Liver (tissue), 9 donors: ENCODE measurements around the gene TNIP1. TPM values are rescaled to one million over a fixed set of nuclear protein-coding genes. Genes with fewer than 3 reads are reported as not detected.

Experiments used
- DNase-seq: peaks from one replicate; pipeline ENCODE4 v3.0.0-alpha.2; 2017; ENCODE audit warnings: low spot score
- H3K27ac ChIP-seq, 2 donors: one replicate each; pipeline ENCODE4 v1.7.0; 2013; ENCODE audit warnings: inconsistent platforms in 2 of 2, low read length in 2 of 2, control low read depth in 1 of 2, low read depth in 1 of 2, mild to moderate bottlenecking in 1 of 2
- H3K27me3 ChIP-seq, 4 donors: one replicate each; pipeline versions ENCODE4 v1.6.1 to v1.7.0; 2013; ENCODE audit warnings: low read length in 3 of 4, inconsistent platforms in 1 of 4, mild to moderate bottlenecking in 1 of 4, moderate library complexity in 1 of 4; ENCODE audit not compliant: control insufficient read depth in 4 of 4, insufficient read depth in 4 of 4
- H3K36me3 ChIP-seq, 4 donors: one replicate each; pipeline versions ENCODE4 v1.6.1 to v1.7.0; 2013; ENCODE audit warnings: low read length in 3 of 4, mild to moderate bottlenecking in 3 of 4, low read depth in 1 of 4, moderate library complexity in 1 of 4; ENCODE audit not compliant: control insufficient read depth in 4 of 4, insufficient read depth in 3 of 4
- H3K4me1 ChIP-seq, 4 donors: one replicate each; pipeline versions ENCODE4 v1.6.1 to v1.7.0; 2013; ENCODE audit warnings: low read length in 3 of 4, mild to moderate bottlenecking in 3 of 4, moderate library complexity in 1 of 4; ENCODE audit not compliant: control insufficient read depth in 4 of 4, insufficient read depth in 4 of 4
- H3K4me3 ChIP-seq, 3 donors: one replicate each; pipeline versions ENCODE4 v1.6.1 to v1.7.0; 2013; ENCODE audit warnings: low read length in 3 of 3, control low read depth in 1 of 3, low read depth in 1 of 3, mild to moderate bottlenecking in 1 of 3
- H3K9ac ChIP-seq, 2 donors: one replicate each; pipeline ENCODE4 v1.7.0; 2013; ENCODE audit warnings: low read length in 2 of 2, mild to moderate bottlenecking in 2 of 2, moderate library complexity in 2 of 2, control low read depth in 1 of 2, low read depth in 1 of 2
- H3K9me3 ChIP-seq, 4 donors: one replicate each; pipeline versions ENCODE4 v1.6.1 to v1.7.0; 2013; ENCODE audit warnings: low read length in 3 of 4; ENCODE audit not compliant: control insufficient read depth in 4 of 4
- EGR1 ChIP-seq, 2 donors: IDR thresholded peaks; 2 replicates each; pipeline ENCODE4 v1.6.1; 2016 to 2018; ENCODE audit warnings: antibody characterized with exemption in 2 of 2, low read depth in 2 of 2
- FOXA1 ChIP-seq: IDR thresholded peaks from 2 replicates; pipeline ENCODE4 v1.6.1; 2016; ENCODE audit warnings: antibody characterized with exemption
- FOXA2 ChIP-seq: IDR thresholded peaks from 2 replicates; pipeline ENCODE4 v1.6.1; 2016; ENCODE audit warnings: antibody characterized with exemption
- GABPA ChIP-seq, 2 donors: IDR thresholded peaks in 1 of 2; conservative IDR thresholded peaks in 1 of 2; 2 replicates each; pipeline ENCODE4 v1.6.1; 2016; ENCODE audit warnings: antibody characterized with exemption in 2 of 2, mild to moderate bottlenecking in 1 of 2, moderate library complexity in 1 of 2
- HNF4A ChIP-seq, 2 donors: conservative IDR thresholded peaks; 2 replicates each; pipeline ENCODE4 v1.6.1; 2016; ENCODE audit warnings: antibody characterized with exemption in 2 of 2, mild to moderate bottlenecking in 2 of 2
- HNF4G ChIP-seq: IDR thresholded peaks from 2 replicates; pipeline ENCODE4 v1.6.1; 2016; ENCODE audit warnings: antibody characterized with exemption
- JUND ChIP-seq, 2 donors: IDR thresholded peaks; 2 replicates each; pipeline ENCODE4 v1.6.1; 2016; ENCODE audit warnings: antibody characterized with exemption in 2 of 2
- NR2F2 ChIP-seq: IDR thresholded peaks from 2 replicates; pipeline ENCODE4 v1.6.1; 2016; ENCODE audit warnings: antibody characterized with exemption
- RAD21 ChIP-seq, 2 donors: IDR thresholded peaks; 2 replicates each; pipeline ENCODE4 v1.6.1; 2016; ENCODE audit warnings: antibody characterized with exemption in 2 of 2, mild to moderate bottlenecking in 2 of 2
- RXRA ChIP-seq, 2 donors: IDR thresholded peaks; 2 replicates each; pipeline ENCODE4 v1.6.1; 2017 to 2018; ENCODE audit warnings: antibody characterized with exemption in 2 of 2, mild to moderate bottlenecking in 1 of 2
- SP1 ChIP-seq: IDR thresholded peaks from 2 replicates; pipeline ENCODE4 v1.6.1; 2018; ENCODE audit warnings: antibody characterized with exemption, mild to moderate bottlenecking
- TAF1 ChIP-seq: conservative IDR thresholded peaks from 2 replicates; pipeline ENCODE4 v1.6.1; 2016; ENCODE audit warnings: antibody characterized with exemption, mild to moderate bottlenecking
- YY1 ChIP-seq: IDR thresholded peaks from 2 replicates; pipeline ENCODE4 v1.6.1; 2016; ENCODE audit warnings: antibody characterized with exemption, mild to moderate bottlenecking
- WGBS: extraction: QIAGEN DNeasy Blood & Tissue Kit; methylation state at CpG from one replicate; pipeline ENCODE4 v1.1.7; 2013; 5-methylcytosine and 5-hydroxymethylcytosine counted together
- polyA plus RNA-seq, 2 donors: library from polyadenylated mRNA; stranded (reverse) in 1 of 2; unstranded in 1 of 2; fragments of 200-250 nt in 1 of 2; fragments of >200 nt in 1 of 2; fragmentation: Nextera tagmentation in 1 of 2; extraction: Ambion mirVana in 1 of 2; gene quantifications; one replicate each; pipeline versions ENCODE4 v1.2.1 to v1.2.3, GENCODE V29; 2013 to 2015
- total RNA-seq, 2 donors: library from RNA; depleted of rRNA; stranded (reverse); fragments of >200 nt; gene quantifications; one replicate each; pipeline ENCODE4 v1.2.3, GENCODE V29; 2014
- TF ChIP-seq, protein P1 (sequence below): fragments of 150-350 bp; IDR thresholded peaks from 2 replicates; pipeline ENCODE4 v1.5.1; 2017; ENCODE audit warnings: improper control_type of control experiment, low read depth, low read length; ENCODE audit not compliant: missing input control
- TF ChIP-seq, protein P2 (sequence below): IDR thresholded peaks from 2 replicates; pipeline ENCODE4 v1.6.1; 2016; ENCODE audit warnings: antibody characterized with exemption
- TF ChIP-seq, protein P3 (sequence below): IDR thresholded peaks from 2 replicates; pipeline ENCODE4 v1.6.1; 2016; ENCODE audit warnings: antibody characterized with exemption, mild to moderate bottlenecking
- TF ChIP-seq, protein P4 (sequence below): IDR thresholded peaks from 2 replicates; pipeline ENCODE4 v1.6.1; 2016; ENCODE audit warnings: antibody characterized with exemption
- TF ChIP-seq, protein P5 (sequence below): IDR thresholded peaks from 2 replicates; pipeline ENCODE4 v1.6.1; 2016; ENCODE audit warnings: antibody characterized with exemption
- donor health status: healthy.
- donor health status: healthy.
- donor health status: healthy.
- donor health status: healthy.
- donor health status: healthy.

TNIP1 gene
- total and polyA plus RNA-seq, 4 donors: 33.2 to 101 (median 48.0) TPM

DNA sequence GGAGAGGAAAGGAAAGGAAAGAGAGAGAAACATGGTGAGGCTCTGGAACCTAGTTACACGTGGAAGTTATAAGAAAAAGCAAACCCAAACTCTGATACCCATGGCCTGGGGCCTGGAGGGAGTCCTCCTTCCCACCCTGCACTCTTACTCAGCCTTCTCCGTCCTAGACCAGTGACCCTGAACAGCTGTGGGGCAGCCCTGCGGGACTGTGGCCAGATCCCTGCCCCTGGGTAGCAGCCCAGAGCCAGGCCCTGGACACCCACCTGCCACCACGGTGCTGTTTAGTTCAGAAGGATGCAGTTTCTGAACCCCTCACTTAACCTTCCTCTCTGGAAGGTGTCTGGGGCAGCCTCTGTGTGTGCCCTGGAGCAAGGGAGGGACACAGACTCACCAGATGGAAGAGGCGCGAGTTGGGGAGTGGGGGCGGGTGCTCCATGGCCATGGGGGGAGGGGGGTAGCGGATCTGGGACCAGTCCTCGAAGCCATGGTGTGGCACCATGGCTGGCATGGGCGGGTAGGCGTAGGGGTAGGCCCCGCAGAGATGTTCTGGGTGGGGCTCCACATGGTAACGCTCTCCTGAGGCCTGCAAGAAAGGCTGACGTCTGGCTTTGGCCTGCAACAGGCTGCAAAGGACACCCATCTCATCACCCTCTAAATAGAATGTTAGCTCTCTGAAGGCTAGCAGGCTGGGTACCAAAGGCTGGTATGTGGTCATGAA, 47.5 kb downstream of the TNIP1 start:
- no peak overlapping the region for H3K27ac ChIP-seq
- TF ChIP-seq TAF1 (no peak), HNF4G (no peak), EGR1 (IDR thresholded peaks at IDR 0.05; ENCODE audit: low read depth in 2 of 2) (no peak), RAD21 (IDR thresholded peaks at IDR 0.05) (no peak), SP1 (no peak), JUND (IDR thresholded peaks at IDR 0.05) (no peak), RXRA (IDR thresholded peaks at IDR 0.05) (no peak), YY1 (no peak), FOXA1 (no peak), HNF4A (conservative IDR thresholded peaks at IDR 0.05) (no peak), GABPA (IDR thresholded peaks at IDR 0.05 in 1 of 2, conservative IDR thresholded peaks at IDR 0.05 in 1 of 2) (no peak), FOXA2 (no peak), NR2F2 (no peak)
- TF ChIP-seq, protein P1, sequence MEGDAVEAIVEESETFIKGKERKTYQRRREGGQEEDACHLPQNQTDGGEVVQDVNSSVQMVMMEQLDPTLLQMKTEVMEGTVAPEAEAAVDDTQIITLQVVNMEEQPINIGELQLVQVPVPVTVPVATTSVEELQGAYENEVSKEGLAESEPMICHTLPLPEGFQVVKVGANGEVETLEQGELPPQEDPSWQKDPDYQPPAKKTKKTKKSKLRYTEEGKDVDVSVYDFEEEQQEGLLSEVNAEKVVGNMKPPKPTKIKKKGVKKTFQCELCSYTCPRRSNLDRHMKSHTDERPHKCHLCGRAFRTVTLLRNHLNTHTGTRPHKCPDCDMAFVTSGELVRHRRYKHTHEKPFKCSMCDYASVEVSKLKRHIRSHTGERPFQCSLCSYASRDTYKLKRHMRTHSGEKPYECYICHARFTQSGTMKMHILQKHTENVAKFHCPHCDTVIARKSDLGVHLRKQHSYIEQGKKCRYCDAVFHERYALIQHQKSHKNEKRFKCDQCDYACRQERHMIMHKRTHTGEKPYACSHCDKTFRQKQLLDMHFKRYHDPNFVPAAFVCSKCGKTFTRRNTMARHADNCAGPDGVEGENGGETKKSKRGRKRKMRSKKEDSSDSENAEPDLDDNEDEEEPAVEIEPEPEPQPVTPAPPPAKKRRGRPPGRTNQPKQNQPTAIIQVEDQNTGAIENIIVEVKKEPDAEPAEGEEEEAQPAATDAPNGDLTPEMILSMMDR: no peak
- TF ChIP-seq, protein P2, sequence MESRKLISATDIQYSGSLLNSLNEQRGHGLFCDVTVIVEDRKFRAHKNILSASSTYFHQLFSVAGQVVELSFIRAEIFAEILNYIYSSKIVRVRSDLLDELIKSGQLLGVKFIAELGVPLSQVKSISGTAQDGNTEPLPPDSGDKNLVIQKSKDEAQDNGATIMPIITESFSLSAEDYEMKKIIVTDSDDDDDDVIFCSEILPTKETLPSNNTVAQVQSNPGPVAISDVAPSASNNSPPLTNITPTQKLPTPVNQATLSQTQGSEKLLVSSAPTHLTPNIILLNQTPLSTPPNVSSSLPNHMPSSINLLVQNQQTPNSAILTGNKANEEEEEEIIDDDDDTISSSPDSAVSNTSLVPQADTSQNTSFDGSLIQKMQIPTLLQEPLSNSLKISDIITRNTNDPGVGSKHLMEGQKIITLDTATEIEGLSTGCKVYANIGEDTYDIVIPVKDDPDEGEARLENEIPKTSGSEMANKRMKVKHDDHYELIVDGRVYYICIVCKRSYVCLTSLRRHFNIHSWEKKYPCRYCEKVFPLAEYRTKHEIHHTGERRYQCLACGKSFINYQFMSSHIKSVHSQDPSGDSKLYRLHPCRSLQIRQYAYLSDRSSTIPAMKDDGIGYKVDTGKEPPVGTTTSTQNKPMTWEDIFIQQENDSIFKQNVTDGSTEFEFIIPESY: no peak
- TF ChIP-seq, protein P3, sequence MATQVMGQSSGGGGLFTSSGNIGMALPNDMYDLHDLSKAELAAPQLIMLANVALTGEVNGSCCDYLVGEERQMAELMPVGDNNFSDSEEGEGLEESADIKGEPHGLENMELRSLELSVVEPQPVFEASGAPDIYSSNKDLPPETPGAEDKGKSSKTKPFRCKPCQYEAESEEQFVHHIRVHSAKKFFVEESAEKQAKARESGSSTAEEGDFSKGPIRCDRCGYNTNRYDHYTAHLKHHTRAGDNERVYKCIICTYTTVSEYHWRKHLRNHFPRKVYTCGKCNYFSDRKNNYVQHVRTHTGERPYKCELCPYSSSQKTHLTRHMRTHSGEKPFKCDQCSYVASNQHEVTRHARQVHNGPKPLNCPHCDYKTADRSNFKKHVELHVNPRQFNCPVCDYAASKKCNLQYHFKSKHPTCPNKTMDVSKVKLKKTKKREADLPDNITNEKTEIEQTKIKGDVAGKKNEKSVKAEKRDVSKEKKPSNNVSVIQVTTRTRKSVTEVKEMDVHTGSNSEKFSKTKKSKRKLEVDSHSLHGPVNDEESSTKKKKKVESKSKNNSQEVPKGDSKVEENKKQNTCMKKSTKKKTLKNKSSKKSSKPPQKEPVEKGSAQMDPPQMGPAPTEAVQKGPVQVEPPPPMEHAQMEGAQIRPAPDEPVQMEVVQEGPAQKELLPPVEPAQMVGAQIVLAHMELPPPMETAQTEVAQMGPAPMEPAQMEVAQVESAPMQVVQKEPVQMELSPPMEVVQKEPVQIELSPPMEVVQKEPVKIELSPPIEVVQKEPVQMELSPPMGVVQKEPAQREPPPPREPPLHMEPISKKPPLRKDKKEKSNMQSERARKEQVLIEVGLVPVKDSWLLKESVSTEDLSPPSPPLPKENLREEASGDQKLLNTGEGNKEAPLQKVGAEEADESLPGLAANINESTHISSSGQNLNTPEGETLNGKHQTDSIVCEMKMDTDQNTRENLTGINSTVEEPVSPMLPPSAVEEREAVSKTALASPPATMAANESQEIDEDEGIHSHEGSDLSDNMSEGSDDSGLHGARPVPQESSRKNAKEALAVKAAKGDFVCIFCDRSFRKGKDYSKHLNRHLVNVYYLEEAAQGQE: no peak
- TF ChIP-seq, protein P4, sequence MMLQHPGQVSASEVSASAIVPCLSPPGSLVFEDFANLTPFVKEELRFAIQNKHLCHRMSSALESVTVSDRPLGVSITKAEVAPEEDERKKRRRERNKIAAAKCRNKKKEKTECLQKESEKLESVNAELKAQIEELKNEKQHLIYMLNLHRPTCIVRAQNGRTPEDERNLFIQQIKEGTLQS: no peak
- TF ChIP-seq, protein P5, sequence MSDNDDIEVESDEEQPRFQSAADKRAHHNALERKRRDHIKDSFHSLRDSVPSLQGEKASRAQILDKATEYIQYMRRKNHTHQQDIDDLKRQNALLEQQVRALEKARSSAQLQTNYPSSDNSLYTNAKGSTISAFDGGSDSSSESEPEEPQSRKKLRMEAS: no peak
- H3K9ac ChIP-seq: no peak overlapping the region
- H3K4me1 ChIP-seq: peaks cover 5 to 18% (median 12%) of the 10 kb centered on the region in 4 donors
- 95% methylated on average over 14 of the region's 14 CpGs for WGBS
- peaks cover 29 to 75% (median 52%) of the 10 kb centered on the region in 4 donors for H3K36me3 ChIP-seq
- H3K9me3 ChIP-seq: no peaks in the 10 kb centered on the region
- no peak overlapping the region for H3K4me3 ChIP-seq
- DNase-seq: no peak
- H3K27me3 ChIP-seq: no peaks in the 10 kb centered on the region
